ENCODE measurements around the gene DZIP1L.

DZIP1L gene

GRCh38 chr3:138027821-138028220 lies 87.6 kb downstream of the DZIP1L start:
- no peak overlapping the region for H3K4me3 ChIP-seq (ENCODE audit: low read depth, low read length)
- TF ChIP-seq, protein P1, sequence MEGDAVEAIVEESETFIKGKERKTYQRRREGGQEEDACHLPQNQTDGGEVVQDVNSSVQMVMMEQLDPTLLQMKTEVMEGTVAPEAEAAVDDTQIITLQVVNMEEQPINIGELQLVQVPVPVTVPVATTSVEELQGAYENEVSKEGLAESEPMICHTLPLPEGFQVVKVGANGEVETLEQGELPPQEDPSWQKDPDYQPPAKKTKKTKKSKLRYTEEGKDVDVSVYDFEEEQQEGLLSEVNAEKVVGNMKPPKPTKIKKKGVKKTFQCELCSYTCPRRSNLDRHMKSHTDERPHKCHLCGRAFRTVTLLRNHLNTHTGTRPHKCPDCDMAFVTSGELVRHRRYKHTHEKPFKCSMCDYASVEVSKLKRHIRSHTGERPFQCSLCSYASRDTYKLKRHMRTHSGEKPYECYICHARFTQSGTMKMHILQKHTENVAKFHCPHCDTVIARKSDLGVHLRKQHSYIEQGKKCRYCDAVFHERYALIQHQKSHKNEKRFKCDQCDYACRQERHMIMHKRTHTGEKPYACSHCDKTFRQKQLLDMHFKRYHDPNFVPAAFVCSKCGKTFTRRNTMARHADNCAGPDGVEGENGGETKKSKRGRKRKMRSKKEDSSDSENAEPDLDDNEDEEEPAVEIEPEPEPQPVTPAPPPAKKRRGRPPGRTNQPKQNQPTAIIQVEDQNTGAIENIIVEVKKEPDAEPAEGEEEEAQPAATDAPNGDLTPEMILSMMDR (conservative IDR thresholded peaks at IDR 0.05; ENCODE audit: low read depth, low read length) = no peak
- DNase-seq (ENCODE audit: low read depth) = no peak

DNA sequence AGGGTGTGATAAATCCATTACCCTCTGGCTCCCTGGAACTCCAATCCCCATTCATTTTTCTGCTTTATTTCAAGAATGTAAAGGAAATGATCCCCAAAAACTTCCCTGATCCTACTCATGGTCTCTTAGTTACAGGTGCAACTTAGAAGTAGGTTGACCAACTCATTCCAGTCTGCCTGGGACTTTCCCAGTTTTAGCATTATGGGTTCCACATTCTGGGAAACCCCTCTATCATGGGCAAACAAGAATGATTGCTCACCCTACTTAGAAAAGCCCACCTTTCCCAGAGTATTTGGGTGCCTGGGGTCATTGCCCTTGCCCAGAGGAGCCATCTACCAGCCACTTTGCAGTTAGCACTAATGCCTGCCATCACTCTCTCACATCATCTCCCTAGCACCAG lies 89.9 kb downstream of the DZIP1L start:
- DNase-seq (ENCODE audit: low read depth) = no peak
- TF ChIP-seq, protein P1 (conservative IDR thresholded peaks at IDR 0.05; ENCODE audit: low read depth, low read length) = no peak
- no peak overlapping the region for H3K4me3 ChIP-seq (ENCODE audit: low read depth, low read length)

DNA sequence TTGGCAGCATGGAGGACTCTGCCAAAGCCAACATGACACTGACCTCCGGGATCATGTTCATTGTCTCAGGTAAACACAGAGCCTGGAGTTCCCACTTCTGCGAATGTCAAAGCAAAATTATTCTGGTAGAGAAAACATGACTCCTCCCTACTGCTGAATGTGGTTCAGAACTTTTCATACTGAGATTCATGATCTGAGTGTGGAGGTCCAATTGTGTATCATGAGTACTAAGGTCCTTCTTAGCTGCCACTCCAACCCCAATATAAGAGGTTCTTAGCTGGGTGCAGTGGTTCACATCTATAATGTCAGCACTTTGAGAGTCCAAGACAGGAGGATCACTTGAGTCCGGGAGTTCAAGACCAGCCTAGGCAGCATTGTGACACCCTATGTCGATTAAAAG lies 91.7 kb downstream of the DZIP1L start:
- no peak for DNase-seq (ENCODE audit: low read depth)
- H3K4me3 ChIP-seq (ENCODE audit: low read depth, low read length) = no peak overlapping the region
- TF ChIP-seq, protein P1 (conservative IDR thresholded peaks at IDR 0.05; ENCODE audit: low read depth, low read length) = no peak

- no peak overlapping the region for H3K4me3 ChIP-seq (ENCODE audit: low read depth, low read length)
- DNase-seq (ENCODE audit: low read depth) = no peak
- TF ChIP-seq, protein P1 (conservative IDR thresholded peaks at IDR 0.05; ENCODE audit: low read depth, low read length) = no peak
Measured at GRCh38 chr3:138019281-138020069, 95.9 kb downstream of the DZIP1L start.

DNA sequence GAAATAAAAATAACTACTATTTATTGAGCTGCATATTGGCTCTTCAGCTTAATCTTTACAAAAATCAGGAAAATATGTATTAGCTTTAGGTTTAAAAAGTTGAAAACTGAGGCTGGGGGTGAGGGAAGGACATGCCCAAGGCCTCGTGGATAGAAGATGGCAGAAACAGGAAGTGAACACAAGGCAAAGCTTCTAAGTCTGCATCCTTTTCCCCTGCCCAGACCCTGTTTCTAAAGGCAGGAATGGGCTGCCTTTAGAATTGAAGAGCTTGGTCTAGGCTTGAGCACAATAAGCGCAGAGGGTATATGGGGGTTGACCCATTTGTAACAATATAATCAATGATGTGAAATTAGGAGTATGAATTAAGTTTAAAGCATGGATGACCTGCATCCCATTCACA lies 99.3 kb downstream of the DZIP1L start:
- H3K4me3 ChIP-seq (ENCODE audit: low read depth, low read length) = no peak overlapping the region
- no peak for DNase-seq (ENCODE audit: low read depth)
- TF ChIP-seq, protein P1 (conservative IDR thresholded peaks at IDR 0.05; ENCODE audit: low read depth, low read length) = no peak

- no peak overlapping the region for H3K4me3 ChIP-seq (ENCODE audit: low read depth, low read length)
- TF ChIP-seq, protein P1 (conservative IDR thresholded peaks at IDR 0.05; ENCODE audit: low read depth, low read length) = no peak
- DNase-seq (ENCODE audit: low read depth) = no peak
Measured at GRCh38 chr3:138012526-138012925, 102.9 kb downstream of the DZIP1L start.

All from choroid plexus epithelial cell (primary cell).